Measurements from ENCODE around the gene CTXN3. TPM values are rescaled to one million over a fixed set of nuclear protein-coding genes. Genes with fewer than 3 reads are reported as not detected.

The CTXN3 gene
- polyA plus RNA-seq, 1 donor (not counting 4 experiments of a cell fraction or from before 2014, with no cell fraction given) = 0.22 TPM

DNA sequence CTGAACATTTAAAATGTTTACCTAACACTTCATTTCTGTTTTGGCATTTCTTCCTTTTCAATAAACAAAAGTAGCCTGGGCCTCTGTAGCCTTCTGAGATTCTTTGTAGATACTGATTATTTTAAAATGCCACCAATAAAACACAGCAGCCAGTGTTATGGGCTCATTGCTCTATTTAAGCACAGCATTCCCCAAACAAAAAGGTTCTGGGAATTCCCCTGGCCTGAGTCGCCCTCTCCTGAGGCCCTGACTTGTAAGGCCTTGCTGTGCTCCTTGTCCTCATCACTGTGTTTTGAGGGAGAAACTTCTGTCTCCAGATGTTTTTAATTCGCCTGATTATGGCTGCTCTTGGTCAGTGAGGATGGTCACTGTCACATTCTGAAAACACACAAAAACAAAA is 33.0 kb upstream of the CTXN3 start:
- Histone ChIP-seq H3K79me2 (ENCODE audit: control insufficient read depth, insufficient read depth, low read length) (no peaks in the 10 kb centered on the region), H3K4me2 (ENCODE audit: control insufficient read depth, extremely low read depth, insufficient read depth, low read depth, low read length) (no peak overlapping the region), H3K36me3 (ENCODE audit: control insufficient read depth in 2 of 2, extremely low read depth in 1 of 2, insufficient read depth in 2 of 2, low read length in 2 of 2) (no peaks in the 10 kb centered on the region), H3K9me3 (ENCODE audit: control insufficient read depth, low read depth, low read length) (no peaks in the 10 kb centered on the region), H3K27ac (ENCODE audit: control insufficient read depth, insufficient read depth, low read length) (no peak overlapping the region), H4K20me1 (ENCODE audit: control insufficient read depth, extremely low read depth, insufficient read depth, low read length) (no peaks in the 10 kb centered on the region), H3K9me1 (ENCODE audit: control insufficient read depth, extremely low read depth, insufficient read depth, low read length) (no peaks in the 10 kb centered on the region), H2AFZ (ENCODE audit: control insufficient read depth, low read length) (no peak overlapping the region), H3K9ac (ENCODE audit: control insufficient read depth, extremely low read depth, insufficient read depth, low read length) (no peak overlapping the region), H3K27me3 (ENCODE audit: control insufficient read depth, extremely low read depth, insufficient read depth, low read length) (no peaks in the 10 kb centered on the region), H3K4me1 (ENCODE audit: control insufficient read depth, extremely low read depth, insufficient read depth, low read length) (peaks cover 6% of the 10 kb centered on the region), H3K4me3 (ENCODE audit: control insufficient read depth in 2 of 3, extremely low read depth in 1 of 3, insufficient read depth in 2 of 3, low read depth in 1 of 3, low read length in 3 of 3) (no peak overlapping the region)
- FAIRE-seq = no peak
- no peak for DNase-seq (ENCODE audit: low read depth, low spot score)
- dilution Hi-C loops (cut with MboI; ENCODE audit: extremely low pct_ligation_motif_present, low sequenced_read_pairs) = no loop called here
- no peak for TF ChIP-seq EZH2 (IDR thresholded peaks at IDR 0.05; ENCODE audit: low read length)
- no peak for TF ChIP-seq CTCF (optimal IDR thresholded peaks at IDR 0.05 in 1 of 3, IDR thresholded peaks at IDR 0.05 in 1 of 3, conservative IDR thresholded peaks at IDR 0.05 in 1 of 3; ENCODE audit: extremely low read depth in 1 of 3, insufficient read depth in 2 of 3, low read length in 3 of 3)

DNA sequence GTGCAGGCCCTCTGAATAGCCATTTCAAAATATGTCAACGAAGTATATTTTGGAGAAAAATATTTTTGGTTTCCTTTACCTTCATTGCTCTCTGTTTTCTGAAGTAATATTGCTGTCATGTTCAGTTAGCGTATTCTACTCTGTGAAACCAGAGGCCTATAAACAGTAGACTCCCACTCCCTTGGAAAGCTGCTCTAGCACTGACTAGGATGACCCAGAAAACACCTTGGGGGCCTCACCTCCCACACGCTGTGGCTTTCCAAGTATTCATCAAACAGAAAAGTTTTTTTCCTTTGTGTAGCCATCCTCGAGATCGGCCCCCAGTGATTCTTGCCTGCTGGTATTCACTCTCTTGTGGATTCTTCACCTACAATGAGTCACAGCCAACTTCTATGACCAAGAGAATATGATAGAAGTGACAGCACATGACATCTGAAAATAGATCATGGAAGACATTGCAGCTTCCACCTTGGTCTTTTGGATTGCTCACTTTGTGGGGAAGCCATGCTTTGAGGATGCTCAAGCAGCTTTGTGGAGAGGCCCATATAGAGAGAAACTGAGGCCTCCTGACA is 28.9 kb upstream of the CTXN3 start:
- Histone ChIP-seq H3K9me3 (ENCODE audit: control insufficient read depth, low read depth, low read length) (no peaks in the 10 kb centered on the region), H3K4me2 (ENCODE audit: control insufficient read depth, extremely low read depth, insufficient read depth, low read depth, low read length) (no peak overlapping the region), H3K79me2 (ENCODE audit: control insufficient read depth, insufficient read depth, low read length) (no peaks in the 10 kb centered on the region), H3K36me3 (ENCODE audit: control insufficient read depth in 2 of 2, extremely low read depth in 1 of 2, insufficient read depth in 2 of 2, low read length in 2 of 2) (no peaks in the 10 kb centered on the region), H3K9ac (ENCODE audit: control insufficient read depth, extremely low read depth, insufficient read depth, low read length) (no peak overlapping the region), H3K27me3 (ENCODE audit: control insufficient read depth, extremely low read depth, insufficient read depth, low read length) (no peaks in the 10 kb centered on the region), H3K4me1 (ENCODE audit: control insufficient read depth, extremely low read depth, insufficient read depth, low read length) (peaks cover 6% of the 10 kb centered on the region), H3K9me1 (ENCODE audit: control insufficient read depth, extremely low read depth, insufficient read depth, low read length) (no peaks in the 10 kb centered on the region), H3K4me3 (ENCODE audit: control insufficient read depth in 2 of 3, extremely low read depth in 1 of 3, insufficient read depth in 2 of 3, low read depth in 1 of 3, low read length in 3 of 3) (no peak overlapping the region), H3K27ac (ENCODE audit: control insufficient read depth, insufficient read depth, low read length) (no peak overlapping the region), H2AFZ (ENCODE audit: control insufficient read depth, low read length) (no peak overlapping the region), H4K20me1 (ENCODE audit: control insufficient read depth, extremely low read depth, insufficient read depth, low read length) (no peaks in the 10 kb centered on the region)
- dilution Hi-C loops (cut with MboI; ENCODE audit: extremely low pct_ligation_motif_present, low sequenced_read_pairs) = no loop called here
- FAIRE-seq (no peak), DNase-seq (ENCODE audit: low read depth, low spot score) (no peak)
- no peak for TF ChIP-seq EZH2 (IDR thresholded peaks at IDR 0.05; ENCODE audit: low read length)
- TF ChIP-seq CTCF (optimal IDR thresholded peaks at IDR 0.05 in 1 of 3, IDR thresholded peaks at IDR 0.05 in 1 of 3, conservative IDR thresholded peaks at IDR 0.05 in 1 of 3; ENCODE audit: extremely low read depth in 1 of 3, insufficient read depth in 2 of 3, low read length in 3 of 3) = no peak
